ENCODE measurements around the gene PBX1. TPM values are rescaled to one million over a fixed set of nuclear protein-coding genes. Genes with fewer than 3 reads are reported as not detected.

The PBX1 gene
- total and polyA plus RNA-seq, 8 donors, result 11.0 to 113 (median 23.0) TPM

DNA sequence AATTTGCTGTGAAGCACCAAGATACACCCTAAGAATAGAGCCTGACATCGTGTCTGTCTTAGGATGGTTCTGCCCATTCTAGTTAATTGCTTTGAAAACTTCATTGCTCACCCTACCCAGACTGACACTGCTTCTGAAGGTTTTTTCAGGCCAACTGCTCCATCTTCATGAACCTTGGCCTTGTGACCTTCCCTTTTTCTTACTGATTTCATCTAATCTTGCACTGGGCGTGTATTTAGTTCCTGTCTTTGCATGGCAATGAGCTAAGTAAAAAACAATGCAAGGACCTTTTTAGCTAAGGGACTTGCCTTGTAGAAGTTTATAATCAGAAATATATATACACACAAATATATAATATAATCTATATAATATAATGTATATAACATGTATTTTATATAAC lies 108.0 kb downstream of the PBX1 start:
- H3K27ac ChIP-seq, result no peak overlapping the region
- H3K9me3 ChIP-seq, result no peaks in the 10 kb centered on the region
- no peaks in the 10 kb centered on the region for H3K36me3 ChIP-seq
- intact Hi-C loops (cut with DNase I; ENCODE audit: low total_unique reads), result no loop called here
- TF ChIP-seq EP300 (IDR thresholded peaks at IDR 0.05) (no peak), POLR2AphosphoS5 (IDR thresholded peaks at IDR 0.05) (no peak), POLR2A (IDR thresholded peaks at IDR 0.05) (no peak)
- TF ChIP-seq, protein P1, sequence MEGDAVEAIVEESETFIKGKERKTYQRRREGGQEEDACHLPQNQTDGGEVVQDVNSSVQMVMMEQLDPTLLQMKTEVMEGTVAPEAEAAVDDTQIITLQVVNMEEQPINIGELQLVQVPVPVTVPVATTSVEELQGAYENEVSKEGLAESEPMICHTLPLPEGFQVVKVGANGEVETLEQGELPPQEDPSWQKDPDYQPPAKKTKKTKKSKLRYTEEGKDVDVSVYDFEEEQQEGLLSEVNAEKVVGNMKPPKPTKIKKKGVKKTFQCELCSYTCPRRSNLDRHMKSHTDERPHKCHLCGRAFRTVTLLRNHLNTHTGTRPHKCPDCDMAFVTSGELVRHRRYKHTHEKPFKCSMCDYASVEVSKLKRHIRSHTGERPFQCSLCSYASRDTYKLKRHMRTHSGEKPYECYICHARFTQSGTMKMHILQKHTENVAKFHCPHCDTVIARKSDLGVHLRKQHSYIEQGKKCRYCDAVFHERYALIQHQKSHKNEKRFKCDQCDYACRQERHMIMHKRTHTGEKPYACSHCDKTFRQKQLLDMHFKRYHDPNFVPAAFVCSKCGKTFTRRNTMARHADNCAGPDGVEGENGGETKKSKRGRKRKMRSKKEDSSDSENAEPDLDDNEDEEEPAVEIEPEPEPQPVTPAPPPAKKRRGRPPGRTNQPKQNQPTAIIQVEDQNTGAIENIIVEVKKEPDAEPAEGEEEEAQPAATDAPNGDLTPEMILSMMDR (IDR thresholded peaks at IDR 0.05), result no peak
- H3K4me1 ChIP-seq, result peaks cover 18 to 74% (median 36%) of the 10 kb centered on the region in 4 donors
- WGBS, 5 donors, result 69 to 85% (median 84%) methylated on average over 2 of the region's 2 CpGs
- H3K4me3 ChIP-seq, result no peak overlapping the region
- DNase-seq, result no peak
- no peaks in the 10 kb centered on the region for H3K27me3 ChIP-seq

GRCh38 chr1:164667600-164667999 lies 108.6 kb downstream of the PBX1 start:
- TF ChIP-seq, protein P1 (IDR thresholded peaks at IDR 0.05), result no peak
- TF ChIP-seq EP300 (IDR thresholded peaks at IDR 0.05), result no peak
- no peak for TF ChIP-seq POLR2AphosphoS5 (IDR thresholded peaks at IDR 0.05)
- no peak for TF ChIP-seq POLR2A (IDR thresholded peaks at IDR 0.05)
- intact Hi-C loops (cut with DNase I; ENCODE audit: low total_unique reads), result no loop called here
- Histone ChIP-seq H3K4me3 (no peak overlapping the region), H3K9me3 (no peaks in the 10 kb centered on the region), H3K36me3 (no peaks in the 10 kb centered on the region), H3K27ac (no peak overlapping the region), H3K4me1 (peaks cover 24 to 74% (median 37%) of the 10 kb centered on the region in 4 donors), H3K27me3 (no peaks in the 10 kb centered on the region)
- no peak for DNase-seq
- 69 to 80% (median 76%) methylated on average over 5 of the region's 5 CpGs for WGBS, 5 donors

DNA sequence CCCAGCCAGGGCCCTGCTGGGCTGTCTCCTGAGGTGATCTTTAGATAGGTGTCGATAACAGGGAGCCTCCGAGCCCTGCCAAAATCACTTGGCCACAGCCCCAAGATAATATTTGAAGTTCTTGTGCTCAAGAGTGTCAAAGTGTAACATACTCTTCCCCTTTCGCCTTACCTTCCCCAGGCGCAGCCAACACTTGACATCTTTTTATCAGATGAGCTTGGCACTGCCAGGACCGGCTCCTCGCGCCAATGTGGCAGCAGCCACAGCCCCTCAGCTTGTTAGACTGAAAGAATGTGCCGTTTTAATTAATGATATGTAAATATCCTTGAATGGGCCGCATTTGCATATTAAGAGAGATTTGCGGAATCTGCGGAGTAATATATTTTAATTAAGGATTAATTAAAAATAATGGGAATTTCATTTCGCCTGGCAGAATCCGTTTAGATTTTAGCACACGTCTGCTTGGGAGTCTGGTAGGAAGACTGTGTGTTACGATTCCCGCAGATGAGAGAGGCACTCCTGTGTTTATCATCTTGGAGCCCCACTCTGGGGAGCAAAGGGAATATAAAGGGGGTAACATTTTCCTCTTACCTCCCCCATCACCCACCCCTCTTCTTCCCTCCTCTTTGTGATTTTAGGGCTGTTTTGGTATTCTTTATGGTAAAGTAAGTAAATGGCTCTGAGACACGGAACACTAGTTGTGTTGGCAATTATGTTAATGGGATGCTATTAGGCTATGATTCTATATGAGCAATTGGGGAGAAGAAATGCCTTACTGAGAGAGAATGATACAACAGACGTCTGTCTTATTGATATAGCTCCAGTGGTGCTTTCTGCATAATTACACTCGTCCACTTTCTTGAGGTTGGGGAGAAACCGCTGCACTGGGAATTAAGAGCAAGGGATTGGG lies 109.8 kb downstream of the PBX1 start:
- TF ChIP-seq EP300 (IDR thresholded peaks at IDR 0.05) (no peak), POLR2AphosphoS5 (IDR thresholded peaks at IDR 0.05) (peak in 1 of 3 donors; percentile 51)
- TF ChIP-seq, protein P1 (IDR thresholded peaks at IDR 0.05), result no peak
- WGBS, 5 donors, result 74 to 83% (median 75%) methylated on average over 20 of the region's 20 CpGs
- Histone ChIP-seq H3K36me3 (no peaks in the 10 kb centered on the region), H3K9me3 (no peaks in the 10 kb centered on the region), H3K4me3 (no peak overlapping the region), H3K27ac (no peak overlapping the region), H3K4me1 (peaks cover 28 to 80% (median 41%) of the 10 kb centered on the region in 4 donors), H3K27me3 (no peaks in the 10 kb centered on the region)
- intact Hi-C loops (cut with DNase I; ENCODE audit: low total_unique reads), result no loop called here
- peak in 1 of 2 donors; percentile 71 for DNase-seq

DNA sequence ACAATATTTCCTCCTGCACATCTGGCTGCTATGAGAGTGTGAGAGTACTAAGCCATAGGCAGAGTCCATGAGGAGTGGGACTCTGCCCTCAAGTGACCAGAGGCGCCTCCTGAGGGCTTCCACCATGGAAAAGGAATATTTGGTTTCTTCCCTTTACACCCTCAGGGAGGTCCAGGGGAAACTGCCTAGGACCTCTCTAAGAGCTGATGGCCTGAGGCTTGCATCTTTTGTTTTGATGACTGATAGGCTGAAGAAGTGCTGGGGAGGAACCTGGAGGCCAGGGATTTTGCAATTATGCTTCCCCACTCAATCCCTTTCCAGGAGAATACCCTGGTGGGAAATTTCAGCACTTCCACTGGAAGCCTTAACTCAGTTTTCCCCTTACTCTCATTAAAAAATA lies 111.0 kb downstream of the PBX1 start:
- intact Hi-C loops (cut with DNase I; ENCODE audit: low total_unique reads), result no loop called here
- no peak for DNase-seq
- Histone ChIP-seq H3K27ac (peak overlapping the region in 1 of 5 donors; percentile 11), H3K4me3 (no peak overlapping the region), H3K36me3 (no peaks in the 10 kb centered on the region), H3K9me3 (no peaks in the 10 kb centered on the region), H3K27me3 (no peaks in the 10 kb centered on the region), H3K4me1 (peaks cover 28 to 91% (median 42%) of the 10 kb centered on the region in 4 donors)
- no peak for TF ChIP-seq POLR2AphosphoS5 (IDR thresholded peaks at IDR 0.05)
- TF ChIP-seq POLR2A (IDR thresholded peaks at IDR 0.05), result no peak
- TF ChIP-seq EP300 (IDR thresholded peaks at IDR 0.05), result no peak
- TF ChIP-seq, protein P1 (IDR thresholded peaks at IDR 0.05), result no peak
- WGBS, 5 donors, result 87 to 100% (median 92%) methylated on average over 1 of the region's 1 CpG
